K562 (cell line): ENCODE measurements around the gene TOX2. TPM values are rescaled to one million over a fixed set of nuclear protein-coding genes. Genes with fewer than 3 reads are reported as not detected.

Source experiments
- ATAC-seq: fragments of 200-7000 bp; cut with Tn5 transposase; 3 replicates; pipeline ENCODE4 v1.9.1; 2020; ENCODE audit warnings: moderate library complexity
- BruUV-seq: library from RNA; stranded (reverse); fragments of 400-500 nt; replicated peaks from 2 replicates; lab custom pipeline; 2021; lab: Mats Ljungman, UMichigan
- CTCF ChIA-PET: fragments of 300-600 bp; formaldehyde crosslinking; extraction: SDS; loops from one replicate; lab custom pipeline; 2021; ENCODE audit warnings: low intra/inter-chr PET ratio; lab: Yijun Ruan, JAX
- POLR2A ChIA-PET: fragments of 300-600, 350-650 bp; sonication (Branson Sonifier 250); formaldehyde crosslinking; extraction: SDS; loops from one replicate; lab custom pipeline; 2021; ENCODE audit warnings: antibody characterized with exemption, inconsistent platforms; lab: Yijun Ruan, JAX
- DNase-seq, 4 experiments: peaks; one replicate each; pipeline versions ENCODE4 v3.0.0 to v3.0.0-alpha.2; 2011 to 2018; ENCODE audit warnings: low spot score in 3 of 4, mixed read lengths in 3 of 4; ENCODE audit errors: extremely low read depth in 1 of 4
- FAIRE-seq: peaks from 2 replicates; lab custom pipeline; 2011; peaks lifted over from hg19 to GRCh38; lab: Jason Lieb, UNC
- H2AFZ ChIP-seq: 2 replicates; pipeline ENCODE4 v1.6.0; 2011; ENCODE audit warnings: low read depth, low read length, control low read depth, inconsistent platforms
- H3K27ac ChIP-seq: fragments of 200-600 bp; 3 replicates; pipeline ENCODE4 v1.8.0; 2011; ENCODE audit warnings: low read depth, mild to moderate bottlenecking, control low read depth, inconsistent platforms, low read length, moderate library complexity, mixed read lengths; ENCODE audit errors: extremely low read depth
- H3K27me3 ChIP-seq, 2 experiments: fragments of 300-600 bp in 1 of 2; 2 replicates in 1 of 2; 3 replicates in 1 of 2; pipeline versions ENCODE4 v1.6.0 to v1.8.0; 2011; ENCODE audit warnings: inconsistent platforms in 2 of 2, low read length in 2 of 2, mild to moderate bottlenecking in 1 of 2, mixed read lengths in 1 of 2, moderate library complexity in 1 of 2; ENCODE audit not compliant: control insufficient read depth in 2 of 2, insufficient read depth in 2 of 2
- H3K36me3 ChIP-seq: fragments of 300-600 bp; 3 replicates; pipeline ENCODE4 v1.8.0; 2011; ENCODE audit warnings: mild to moderate bottlenecking, low read length, inconsistent platforms; ENCODE audit not compliant: control insufficient read depth, insufficient read depth
- H3K4me1 ChIP-seq, 2 experiments: fragments of 200-600 bp in 1 of 2; replicated peaks in 1 of 2; 2 replicates in 1 of 2; 3 replicates in 1 of 2; pipeline versions ENCODE4 v1.5.1 to v1.8.0; 2011; ENCODE audit warnings: inconsistent platforms in 2 of 2, low read length in 2 of 2, mild to moderate bottlenecking in 1 of 2, mixed read lengths in 1 of 2, moderate library complexity in 1 of 2; ENCODE audit not compliant: control insufficient read depth in 2 of 2, insufficient read depth in 2 of 2
- H3K4me2 ChIP-seq: 2 replicates; pipeline ENCODE4 v1.6.1; 2011; ENCODE audit warnings: low read length, control low read depth, inconsistent platforms, mixed read lengths; ENCODE audit not compliant: insufficient read depth
- H3K4me3 ChIP-seq: fragments of 200-600 bp; sonication (generic), shearing (Covaris generic); 2 replicates; pipeline ENCODE4 v1.5.1; 2016; ENCODE audit warnings: control low read depth, inconsistent platforms
- H3K79me2 ChIP-seq: fragments of 200-600 bp; 3 replicates; pipeline ENCODE4 v1.8.0; 2011; ENCODE audit warnings: low read length, inconsistent platforms; ENCODE audit not compliant: control insufficient read depth, insufficient read depth
- H3K9ac ChIP-seq, 2 experiments: 2 replicates each; pipeline versions ENCODE4 v1.6.0 to v1.6.1; 2011; ENCODE audit warnings: low read depth in 2 of 2, low read length in 2 of 2, control low read depth in 1 of 2, inconsistent platforms in 1 of 2, mild to moderate bottlenecking in 1 of 2, mixed read lengths in 1 of 2; ENCODE audit not compliant: insufficient read depth in 1 of 2
- H3K9me1 ChIP-seq: one replicate; pipeline ENCODE4 v1.6.0; 2011; ENCODE audit warnings: inconsistent platforms, mild to moderate bottlenecking, low read length, moderate library complexity; ENCODE audit not compliant: control insufficient read depth, insufficient read depth
- H3K9me3 ChIP-seq: replicated peaks from 2 replicates; pipeline ENCODE4 v1.5.1; 2011; ENCODE audit warnings: low read depth, low read length, inconsistent platforms; ENCODE audit not compliant: control insufficient read depth, insufficient read depth
- H4K20me1 ChIP-seq: replicated peaks from 2 replicates; pipeline ENCODE4 v1.6.1; 2011; ENCODE audit warnings: low read length, inconsistent platforms, mixed read lengths; ENCODE audit not compliant: control insufficient read depth, insufficient read depth
- IRF9 ChIP-seq: fragments of 450-650 bp; IDR thresholded peaks from 2 replicates; pipeline ENCODE4 v1.6.1; 2016; ENCODE audit warnings: missing biosample characterization, missing genetic modification characterization
- MAZ ChIP-seq, 2 experiments: fragments of 450-650 bp in 1 of 2; sonication (generic) in 1 of 2; formaldehyde crosslinking; IDR thresholded peaks in 1 of 2; conservative IDR thresholded peaks in 1 of 2; 2 replicates each; pipeline versions ENCODE4 v1.4.0 to v1.5.0; 2020; ENCODE audit warnings: mild to moderate bottlenecking in 1 of 2, missing genetic modification reagents in 1 of 2
- ZNF449 ChIP-seq: fragments of 250-450 bp; sonication (Bioruptor Pico); IDR thresholded peaks from 2 replicates; pipeline ENCODE4 v1.8.0; 2022; ENCODE audit warnings: moderate library complexity, mild to moderate bottlenecking, inconsistent platforms
- WGBS: fragments of 100-300 bp; shearing (Covaris generic); methylation state at CpG from one replicate; pipeline ENCODE4 v1.1.6; 2016; ENCODE audit warnings: low coverage, mixed read lengths; ENCODE audit not compliant: insufficient coverage; ENCODE audit errors: missing lambda C conversion rate; 5-methylcytosine and 5-hydroxymethylcytosine counted together
- in situ Hi-C: fragments of 300-500 bp; cut with MboI; formaldehyde crosslinking; loops from 4 replicates; pipeline ENCODE4 v1.15.0; 2018; ENCODE audit warnings: inconsistent platforms, mixed read lengths
- intact Hi-C: fragments of 100-400 bp; cut with micrococcal nuclease; formaldehyde crosslinking; loops from 2 replicates; pipeline ENCODE4 v1.14.2; 2022
- polyA plus RNA-seq, 8 experiments: library from polyadenylated mRNA; depleted of rRNA in 4 of 8; stranded (reverse) in 5 of 8; unstranded in 3 of 8; fragments of >200 nt; fragmentation: Nextera tagmentation in 2 of 8; fragmentation: Illumina TruSeq in 1 of 8; extraction: Ambion mirVana in 2 of 8; extraction: Trizol in 1 of 8; gene quantifications; 2 replicates each; pipeline versions ENCODE4 v1.2.1 to v1.2.3, GENCODE V29; 2011 to 2014; ENCODE audit warnings: inconsistent platforms in 1 of 8, missing spikeins in 1 of 8
- total RNA-seq, 7 experiments: library from RNA; depleted of rRNA in 6 of 7; stranded (reverse); fragments of >200 nt in 6 of 7; fragmentation: Illumina TruSeq in 2 of 7; extraction: Trizol in 2 of 7; gene quantifications; 2 replicates each; pipeline versions ENCODE4 v1.2.1 to v1.2.3, GENCODE V29; 2011 to 2021; ENCODE audit warnings: low replicate concordance in 1 of 7

The TOX2 gene
- total and polyA plus RNA-seq, 9 of the 15 experiments (the other 6 are each of a cell fraction or from before 2014, with no cell fraction given), result not detected

DNA sequence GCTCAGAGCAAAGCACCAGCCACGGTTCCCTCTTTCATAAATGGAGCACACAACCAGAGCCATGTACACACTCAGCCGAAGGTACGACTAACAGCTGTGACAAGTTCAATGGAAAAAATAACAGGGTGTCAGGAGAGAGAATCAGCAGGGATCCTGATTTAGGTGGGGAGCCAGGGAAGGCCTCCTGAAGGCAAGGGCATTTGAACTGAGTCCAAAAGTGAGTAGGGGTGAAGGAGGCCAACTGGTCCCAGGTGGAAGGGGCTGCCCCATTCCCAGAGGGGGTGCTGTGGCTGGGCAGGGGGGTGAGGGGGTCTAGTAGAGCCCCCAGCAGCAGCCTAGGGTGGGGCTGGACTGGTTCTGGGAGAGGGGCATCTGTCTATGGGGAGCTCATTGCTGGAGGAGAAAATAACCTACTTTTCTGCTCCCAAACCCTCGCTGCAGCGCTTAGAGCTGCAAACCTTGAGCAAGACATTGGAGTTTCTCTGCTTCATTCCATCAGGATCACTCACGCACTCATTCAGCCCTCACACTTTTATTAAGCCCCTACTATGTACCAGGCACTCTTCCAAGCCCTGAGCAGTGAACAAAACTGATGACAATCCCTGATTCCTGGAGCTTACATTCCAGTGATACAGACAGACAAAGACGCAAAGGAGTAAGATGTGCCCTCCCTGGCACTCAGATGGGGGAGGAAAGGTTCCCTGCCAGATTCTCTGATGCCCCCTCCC, 113.5 kb downstream of the TOX2 start:
- in situ Hi-C loops (no loop called here), intact Hi-C loops (no loop called here)
- ATAC-seq, result no peak
- Histone ChIP-seq H3K4me1 (no peaks in the 10 kb centered on the region), H3K27ac (no peak overlapping the region), H3K36me3 (no peaks in the 10 kb centered on the region), H3K27me3 (peaks cover 5 to 33% of the 10 kb centered on the region in 2 experiments; a peak in 4 of 5 replicates), H3K79me2 (no peaks in the 10 kb centered on the region), H3K4me2 (no peak overlapping the region), H3K9me1 (no peaks in the 10 kb centered on the region), H3K9ac (no peak overlapping the region), H2AFZ (no peak overlapping the region), H3K4me3 (no peak overlapping the region), H4K20me1 (no peaks in the 10 kb centered on the region), H3K9me3 (no peaks in the 10 kb centered on the region)
- ChIA-PET CTCF (no interaction called here), POLR2A (interaction anchor here (0.5 kb wide), 1 partner anchor 63 kb away, joined by 3 read pairs; no protein-coding TSS in a partner anchor)
- no peak for FAIRE-seq
- no peak for TF ChIP-seq ZNF449 (CRISPR knock-in tag)
- no peak for TF ChIP-seq MAZ (CRISPR knock-in tag; conservative IDR thresholded peaks at IDR 0.05 in 1 of 2, IDR thresholded peaks at IDR 0.05 in 1 of 2)
- no peak for TF ChIP-seq IRF9 (tag)
- no peak for DNase-seq
- 3% methylated on average over 7 of the region's 7 CpGs for WGBS
- no TSS peak for BruUV-seq
